B cell (primary cell): Measurements from ENCODE around the gene HMSD. TPM values are rescaled to one million over a fixed set of nuclear protein-coding genes. Genes with fewer than 3 reads are reported as not detected.

ENCODE experiments used
- ATAC-seq: fragments of 200-7000 bp; cut with Tn5 transposase; one replicate; pipeline ENCODE4 v1.10.0; 2021; ENCODE audit warnings: low read depth, mild to moderate bottlenecking, moderate number of reproducible peaks, moderate library complexity
- CTCF ChIA-PET: fragments of 350-600 bp; sonication (Branson Sonifier 250); formaldehyde crosslinking; loops from one replicate; lab custom pipeline; 2021; ENCODE audit warnings: antibody characterized with exemption, inconsistent platforms; lab: Charles Lee
- POLR2A ChIA-PET: fragments of 350-600 bp; sonication (Branson Sonifier 250); formaldehyde crosslinking; loops from one replicate; lab custom pipeline; 2021; ENCODE audit warnings: antibody characterized with exemption; lab: Charles Lee
- DNase-seq: peaks from one replicate; pipeline ENCODE4 v3.0.0; 2013
- H2AFZ ChIP-seq: 2 replicates; pipeline ENCODE4 v1.6.1; 2012; ENCODE audit warnings: mild to moderate bottlenecking, low read depth, low read length; ENCODE audit not compliant: insufficient read depth, poor library complexity, severe bottlenecking
- H3K27ac ChIP-seq, 2 donors: 1 replicate in 1 of 2; 2 replicates in 1 of 2; pipeline ENCODE4 v1.5.1; 2012 to 2013; ENCODE audit warnings: low read length in 2 of 2, mild to moderate bottlenecking in 2 of 2, moderate library complexity in 1 of 2
- H3K27me3 ChIP-seq, 4 experiments: fragments of 200-600 bp in 1 of 4; sonication (generic) in 1 of 4; replicated peaks in 1 of 4; 1 replicate in 2 of 4; 2 replicates in 2 of 4; pipeline versions ENCODE4 v1.6.1 to v1.7.0; 2013 to 2016; ENCODE audit warnings: low read length in 3 of 4, mild to moderate bottlenecking in 2 of 4, mixed read lengths in 1 of 4, moderate library complexity in 1 of 4; ENCODE audit not compliant: insufficient read depth in 4 of 4, control insufficient read depth in 3 of 4; ENCODE audit errors: control extremely low read depth in 1 of 4
- H3K36me3 ChIP-seq, 2 experiments: replicated peaks in 1 of 2; 1 replicate in 1 of 2; 2 replicates in 1 of 2; pipeline versions ENCODE4 v1.6.1 to v1.7.1; 2013; ENCODE audit warnings: low read length in 1 of 2; ENCODE audit not compliant: insufficient read depth in 2 of 2, control insufficient read depth in 1 of 2; ENCODE audit errors: control extremely low read depth in 1 of 2, extremely low read depth in 1 of 2
- H3K4me1 ChIP-seq, 2 donors: fragments of 200-600 bp in 1 of 2; sonication (generic) in 1 of 2; 1 replicate in 1 of 2; 2 replicates in 1 of 2; pipeline versions ENCODE4 v1.5.1 to v1.6.1; 2013 to 2017; ENCODE audit warnings: low read length in 2 of 2; ENCODE audit not compliant: control insufficient read depth in 2 of 2, insufficient read depth in 2 of 2
- H3K4me2 ChIP-seq: replicated peaks from 2 replicates; pipeline ENCODE3; 2012; ENCODE audit warnings: mild to moderate bottlenecking, low read depth, low read length; ENCODE audit not compliant: poor library complexity, severe bottlenecking
- H3K4me3 ChIP-seq, 5 experiments: fragments of 200-600 bp in 1 of 5; sonication (generic) in 1 of 5; 1 replicate in 3 of 5; 2 replicates in 2 of 5; pipeline versions ENCODE4 v1.5.1 to v1.7.0; 2011 to 2016; ENCODE audit warnings: low read length in 4 of 5, mild to moderate bottlenecking in 4 of 5, low read depth in 2 of 5, control low read depth in 1 of 5, moderate library complexity in 1 of 5; ENCODE audit not compliant: insufficient read depth in 1 of 5; ENCODE audit errors: control extremely low read depth in 1 of 5, extremely low read depth in 1 of 5
- H3K79me2 ChIP-seq: fragments of 200-600 bp; sonication (generic); one replicate; pipeline ENCODE4 v1.6.0; 2016; ENCODE audit warnings: low read length; ENCODE audit not compliant: control insufficient read depth, insufficient read depth
- H3K9ac ChIP-seq: fragments of 200-600 bp; sonication (generic); 2 replicates; pipeline ENCODE4 v1.6.1; 2017; ENCODE audit warnings: mild to moderate bottlenecking, low read length, moderate library complexity
- H3K9me3 ChIP-seq, 3 donors: one replicate each; pipeline versions ENCODE4 v1.6.1 to v1.7.1; 2013; ENCODE audit warnings: low read length in 2 of 3; ENCODE audit not compliant: control insufficient read depth in 2 of 3, insufficient read depth in 1 of 3; ENCODE audit errors: control extremely low read depth in 1 of 3
- H4K20me1 ChIP-seq: 2 replicates; pipeline ENCODE4 v1.6.0; 2012; ENCODE audit warnings: mild to moderate bottlenecking, low read length; ENCODE audit not compliant: insufficient read depth, control insufficient read depth, poor library complexity, severe bottlenecking
- H3K27ac Mint-ChIP-seq: one replicate; pipeline ENCODE4 v1.8.0; 2021; ENCODE audit warnings: mixed read lengths
- H3K27me3 Mint-ChIP-seq: one replicate; pipeline ENCODE4 v1.8.0; 2021; ENCODE audit warnings: mixed read lengths
- H3K4me1 Mint-ChIP-seq: one replicate; pipeline ENCODE4 v1.8.0; 2021; ENCODE audit warnings: mixed read lengths
- H3K4me3 Mint-ChIP-seq: one replicate; pipeline ENCODE4 v1.8.0; 2021; ENCODE audit warnings: mixed read lengths
- H3K9me3 Mint-ChIP-seq: one replicate; pipeline ENCODE4 v1.8.0; 2022; ENCODE audit warnings: mixed read lengths; ENCODE audit not compliant: insufficient read depth
- EZH2 ChIP-seq: IDR thresholded peaks from 2 replicates; pipeline ENCODE4 v1.6.1; 2012; ENCODE audit warnings: borderline replicate concordance, low read depth, mild to moderate bottlenecking, moderate library complexity, low read length; ENCODE audit not compliant: insufficient read depth, poor library complexity, severe bottlenecking
- WGBS: methylation state at CpG from one replicate; pipeline ENCODE4 v1.1.5; 2013; ENCODE audit warnings: missing lambda C conversion rate; ENCODE audit not compliant: insufficient coverage; 5-methylcytosine and 5-hydroxymethylcytosine counted together
- intact Hi-C: fragments of 100-400 bp; cut with micrococcal nuclease; formaldehyde crosslinking; loops from one replicate; pipeline ENCODE4 v1.10.0; 2022
- polyA plus RNA-seq: library from polyadenylated mRNA; depleted of rRNA; stranded (reverse); fragments of >200 nt; gene quantifications from 2 replicates; pipeline ENCODE4 v1.2.3, GENCODE V29; 2012
- total RNA-seq, 2 donors: library from RNA; stranded (reverse); fragments of 120-200 nt in 1 of 2; gene quantifications; 1 replicate in 1 of 2; 2 replicates in 1 of 2; pipeline versions ENCODE4 v1.2.3 to v1.2.4, GENCODE V29; 2013 to 2022
- TF ChIP-seq, protein P1 (sequence below): fragments of 200-600 bp; IDR thresholded peaks from one replicate; pipeline ENCODE4 v1.8.0; 2022; ENCODE audit warnings: antibody characterized with exemption, mild to moderate bottlenecking

HMSD gene
- total and polyA plus RNA-seq, 2 donors (not counting 1 experiment from before 2014, with no cell fraction given), result 0.04 TPM; not detected in 1

DNA sequence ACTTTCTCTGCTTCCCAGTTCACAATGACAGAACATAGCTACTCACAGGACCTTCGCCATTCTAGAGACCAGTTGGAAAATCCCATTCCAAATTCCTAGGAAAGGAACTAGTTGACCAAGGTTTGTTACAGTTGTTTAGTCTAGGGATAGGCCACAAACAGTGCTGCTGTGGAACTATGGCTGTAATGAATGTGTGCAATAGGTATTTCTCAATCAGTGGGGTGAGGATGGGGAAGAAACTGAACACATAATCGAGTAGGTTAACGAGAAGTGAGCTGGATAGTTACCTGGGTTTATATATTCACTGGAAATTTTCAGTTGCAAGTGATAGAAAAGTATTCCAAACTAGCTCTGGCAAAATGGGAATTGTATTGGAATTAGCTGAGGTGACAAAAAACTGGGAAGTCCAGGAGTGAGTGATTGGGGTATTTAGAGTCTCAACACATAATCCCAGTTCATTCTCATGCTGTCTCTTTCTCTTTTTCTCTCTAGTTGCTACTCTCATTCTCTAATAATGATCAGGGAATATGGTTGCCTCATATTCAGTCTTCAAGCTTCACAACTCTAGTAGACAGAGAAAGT is 18.2 kb upstream of the HMSD start:
- Mint-ChIP-seq H3K27me3 (peaks cover 13% of the 10 kb centered on the region), H3K9me3 (no peaks in the 10 kb centered on the region), H3K27ac (no peak overlapping the region), H3K4me3 (no peak overlapping the region), H3K4me1 (peaks cover 2% of the 10 kb centered on the region)
- Histone ChIP-seq H4K20me1 (no peaks in the 10 kb centered on the region), H3K27me3 (no peaks in the 10 kb centered on the region), H3K27ac (no peak overlapping the region), H2AFZ (no peak overlapping the region), H3K9ac (no peak overlapping the region), H3K4me1 (peaks cover 0 to under 1% of the 10 kb centered on the region in 2 donors), H3K9me3 (no peaks in the 10 kb centered on the region), H3K36me3 (no peaks in the 10 kb centered on the region), H3K4me2 (no peak overlapping the region), H3K4me3 (no peak overlapping the region), H3K79me2 (no peaks in the 10 kb centered on the region)
- 100% methylated on average over 2 of the region's 3 CpGs for WGBS
- TF ChIP-seq, protein P1, sequence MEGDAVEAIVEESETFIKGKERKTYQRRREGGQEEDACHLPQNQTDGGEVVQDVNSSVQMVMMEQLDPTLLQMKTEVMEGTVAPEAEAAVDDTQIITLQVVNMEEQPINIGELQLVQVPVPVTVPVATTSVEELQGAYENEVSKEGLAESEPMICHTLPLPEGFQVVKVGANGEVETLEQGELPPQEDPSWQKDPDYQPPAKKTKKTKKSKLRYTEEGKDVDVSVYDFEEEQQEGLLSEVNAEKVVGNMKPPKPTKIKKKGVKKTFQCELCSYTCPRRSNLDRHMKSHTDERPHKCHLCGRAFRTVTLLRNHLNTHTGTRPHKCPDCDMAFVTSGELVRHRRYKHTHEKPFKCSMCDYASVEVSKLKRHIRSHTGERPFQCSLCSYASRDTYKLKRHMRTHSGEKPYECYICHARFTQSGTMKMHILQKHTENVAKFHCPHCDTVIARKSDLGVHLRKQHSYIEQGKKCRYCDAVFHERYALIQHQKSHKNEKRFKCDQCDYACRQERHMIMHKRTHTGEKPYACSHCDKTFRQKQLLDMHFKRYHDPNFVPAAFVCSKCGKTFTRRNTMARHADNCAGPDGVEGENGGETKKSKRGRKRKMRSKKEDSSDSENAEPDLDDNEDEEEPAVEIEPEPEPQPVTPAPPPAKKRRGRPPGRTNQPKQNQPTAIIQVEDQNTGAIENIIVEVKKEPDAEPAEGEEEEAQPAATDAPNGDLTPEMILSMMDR, result no peak
- no peak for TF ChIP-seq EZH2
- intact Hi-C loops, result no loop called here
- no peak for ATAC-seq
- DNase-seq, result no peak
- ChIA-PET CTCF (interaction anchor here (1.1 to 1.2 kb wide), 2 partner anchors 33 to 64 kb away, joined by 3 read pairs; no protein-coding TSS in a partner anchor), POLR2A (no interaction called here)

DNA sequence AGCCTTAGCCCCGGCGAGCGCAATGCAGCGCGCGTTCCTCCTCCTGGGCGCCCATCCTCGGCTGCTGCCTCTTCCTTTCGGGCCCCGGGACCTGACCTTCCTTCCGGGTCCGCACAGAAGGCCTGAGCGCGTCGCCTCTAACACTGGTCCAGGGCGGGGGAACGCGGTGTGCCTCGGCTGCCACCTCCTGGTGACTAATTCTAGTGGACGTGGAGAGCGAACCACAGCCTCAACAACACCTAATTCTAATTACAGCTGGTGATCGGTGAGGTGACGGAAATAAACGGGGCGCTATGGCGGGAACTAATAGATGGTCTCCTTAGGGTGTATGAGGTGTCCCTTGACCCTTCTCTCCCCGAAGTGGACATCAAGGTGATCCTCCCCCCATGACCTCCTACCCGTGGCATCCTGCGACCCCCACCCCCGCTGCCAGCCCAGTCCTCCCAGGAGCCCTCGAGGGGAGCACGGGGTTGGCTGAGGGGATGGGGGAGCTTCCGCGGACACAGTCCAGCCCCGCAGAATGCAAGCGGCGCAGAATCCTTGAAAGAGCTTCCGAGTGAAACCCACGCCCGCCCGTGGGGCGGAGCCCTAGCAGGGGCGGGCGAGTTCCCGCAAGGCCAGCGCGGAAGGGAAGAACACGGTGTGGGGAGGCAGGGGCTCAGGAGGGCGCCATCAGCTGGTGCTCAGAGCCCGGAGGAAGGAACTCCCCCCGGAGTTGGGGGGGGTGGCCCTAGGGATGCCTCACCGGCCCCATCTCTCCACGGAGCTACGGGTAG is 12.8 kb upstream of the HMSD start:
- WGBS, result 1% methylated on average over 39 of the region's 54 CpGs
- H3K4me1 Mint-ChIP-seq, result peaks cover 5% of the 10 kb centered on the region
- peak; percentile 89 for ATAC-seq
- intact Hi-C loops, result loop anchor here (1.0 to 5.0 kb wide), 4 partner anchors 13 to 418 kb away; partner anchors contain the start of genes HMSD and SERPINB8
- ChIA-PET POLR2A (no interaction called here), CTCF (interaction anchor here (0.6 to 6.2 kb wide), 18 partner anchors 14 to 445 kb away, joined by 3 to 64 read pairs (median 4); partner anchors contain the start of gene SERPINB8)
- Histone ChIP-seq H3K36me3 (no peaks in the 10 kb centered on the region), H3K9ac (peak overlapping the region; percentile 71), H2AFZ (peak overlapping the region; percentile 94), H3K27me3 (peaks cover 0 to 17% (median 4%) of the 10 kb centered on the region in 4 experiments), H3K4me2 (peak overlapping the region; percentile 97), H4K20me1 (no peaks in the 10 kb centered on the region), H3K4me1 (peaks cover 11 to 14% of the 10 kb centered on the region in 2 donors), H3K79me2 (no peaks in the 10 kb centered on the region), H3K4me3 (peak overlapping the region; percentile 32 to 73 (median 65)), H3K9me3 (peaks cover 0 to 7% (median 0%) of the 10 kb centered on the region in 3 donors), H3K27ac (peak overlapping the region in 1 of 2 donors; percentile 7)
- H3K27ac Mint-ChIP-seq, result no peak overlapping the region
- no peaks in the 10 kb centered on the region for H3K9me3 Mint-ChIP-seq
- DNase-seq, result peak; percentile 77
- TF ChIP-seq, protein P1, result peak; percentile 69
- no peak for TF ChIP-seq EZH2
- peaks cover 4% of the 10 kb centered on the region for H3K27me3 Mint-ChIP-seq
- H3K4me3 Mint-ChIP-seq, result no peak overlapping the region
